SH-SY5Y (cell line): ENCODE data around the gene KCNK5.

Source experiments
- GATA2 ChIP-seq: IDR thresholded peaks from 2 replicates; pipeline ENCODE4 v1.6.1; 2011; ENCODE audit warnings: mild to moderate bottlenecking, low read depth, low read length
- GATA3 ChIP-seq: IDR thresholded peaks from 2 replicates; pipeline ENCODE4 v1.6.1; 2011; ENCODE audit warnings: low read depth, mild to moderate bottlenecking, low read length, moderate library complexity

Gene KCNK5

GRCh38 chr6:39140556-39141167, 88.6 kb downstream of the KCNK5 start:
- TF ChIP-seq GATA3 (no peak), GATA2 (no peak)
